HT1080 (cell line): ENCODE measurements around the gene DGKB. TPM values are rescaled to one million over a fixed set of nuclear protein-coding genes. Genes with fewer than 3 reads are reported as not detected.

Experiments
- DNase-seq: peaks from one replicate; pipeline ENCODE4 v3.0.0-alpha.2; 2015; ENCODE audit warnings: low read depth
- total RNA-seq: library from RNA; depleted of rRNA; stranded (reverse); fragments of >200 nt; shearing (Covaris generic); gene quantifications from 2 replicates; pipeline ENCODE4 v1.2.3, GENCODE V29; 2014

Gene DGKB
- total RNA-seq, 1 experiment from 2014 or later = not detected

- no peak for DNase-seq
These were observed 211.5 kb downstream of the DGKB start for GRCh38 chr7:14691034-14691433.

DNA sequence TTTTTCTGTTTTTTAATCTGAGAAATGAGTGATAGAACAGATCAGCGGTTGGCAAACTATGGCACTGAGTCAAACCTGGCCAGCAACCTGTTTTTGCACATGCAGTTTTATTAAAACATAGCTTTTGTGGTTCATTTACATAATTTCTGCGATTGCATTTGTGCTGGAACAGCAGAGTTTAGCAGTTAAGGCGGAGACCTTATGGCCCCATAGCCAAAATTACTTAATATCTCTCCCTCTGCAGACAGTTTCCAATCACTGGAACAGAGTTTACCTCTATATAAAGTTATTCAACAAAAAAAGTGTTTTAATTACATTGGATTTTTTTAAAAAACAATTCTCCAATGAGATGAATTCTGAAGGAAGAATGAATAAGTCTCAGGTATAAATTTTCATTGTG, 212.1 kb downstream of the DGKB start:
- no peak for DNase-seq

DNA sequence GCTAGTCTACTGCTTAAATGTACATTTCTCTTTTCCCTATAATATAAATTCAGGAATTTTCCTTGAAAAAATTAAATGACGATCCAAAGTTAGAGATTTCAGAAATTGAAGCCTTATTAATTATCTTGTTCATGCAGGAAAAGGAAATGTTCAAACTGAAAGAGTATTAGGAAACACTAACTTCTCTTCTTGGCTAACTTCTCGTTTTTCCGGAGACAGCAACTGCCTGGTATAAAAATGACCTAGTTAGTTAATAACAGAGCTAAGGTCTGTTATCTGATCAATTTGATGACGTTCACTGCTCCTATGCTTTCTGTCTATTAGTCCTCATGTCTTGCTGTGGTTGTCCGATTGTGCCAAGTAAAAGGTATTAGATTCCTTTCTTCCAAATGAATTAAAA, 212.5 kb downstream of the DGKB start:
- DNase-seq = no peak

- DNase-seq = no peak
These were observed 214.3 kb downstream of the DGKB start for GRCh38 chr7:14688208-14688607.

GRCh38 chr7:14687777-14688176, 214.8 kb downstream of the DGKB start:
- no peak for DNase-seq

DNA sequence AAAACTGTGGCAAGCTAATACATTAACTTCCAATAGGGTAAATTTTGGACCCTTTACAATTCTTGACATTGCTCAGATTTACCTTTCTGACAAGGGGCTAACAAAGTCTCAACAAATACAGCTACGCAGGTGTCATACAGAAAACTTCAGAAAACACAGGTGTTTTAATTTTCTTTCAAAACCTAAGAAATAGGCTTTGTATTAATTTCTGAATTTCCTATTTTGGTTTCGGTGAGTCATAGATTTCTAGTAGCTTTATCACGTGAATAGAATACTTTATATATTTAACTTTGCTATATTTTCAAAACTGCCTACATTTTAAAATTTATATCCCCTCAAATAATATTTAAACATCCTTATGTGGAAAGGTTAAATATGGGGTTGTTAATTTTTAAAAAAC, 215.3 kb downstream of the DGKB start:
- no peak for DNase-seq

GRCh38 chr7:14685167-14685566, 217.4 kb downstream of the DGKB start:
- DNase-seq = no peak

DNA sequence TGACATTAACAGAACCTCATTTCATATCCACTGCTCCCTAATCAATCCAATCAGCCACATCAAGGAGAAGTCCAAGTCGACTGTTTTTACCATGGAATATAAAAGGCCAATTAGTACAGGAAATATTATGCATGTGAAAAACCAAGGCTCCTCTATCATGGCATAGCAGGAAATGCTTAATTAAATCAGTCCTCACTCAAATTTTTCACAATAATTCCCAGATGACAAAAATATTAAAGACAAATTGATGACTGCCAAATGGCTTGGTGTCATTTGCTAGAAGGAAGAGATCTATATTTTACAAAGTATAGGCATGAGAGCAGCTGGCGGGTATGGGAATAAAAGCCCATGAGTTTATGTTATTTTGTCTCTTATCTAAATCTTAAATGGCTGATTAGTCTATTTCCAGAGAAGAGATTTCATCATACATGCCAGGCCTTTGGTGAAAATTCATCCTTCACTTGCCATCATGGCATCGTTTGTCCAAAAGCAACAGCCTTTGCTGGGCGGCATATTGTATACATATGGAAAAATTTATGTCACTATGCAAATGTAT, 219.6 kb downstream of the DGKB start:
- no peak for DNase-seq

- no peak for DNase-seq
These were observed 225.7 kb downstream of the DGKB start for GRCh38 chr7:14676896-14677295.

GRCh38 chr7:14673202-14673601, 229.3 kb downstream of the DGKB start:
- no peak for DNase-seq

DNA sequence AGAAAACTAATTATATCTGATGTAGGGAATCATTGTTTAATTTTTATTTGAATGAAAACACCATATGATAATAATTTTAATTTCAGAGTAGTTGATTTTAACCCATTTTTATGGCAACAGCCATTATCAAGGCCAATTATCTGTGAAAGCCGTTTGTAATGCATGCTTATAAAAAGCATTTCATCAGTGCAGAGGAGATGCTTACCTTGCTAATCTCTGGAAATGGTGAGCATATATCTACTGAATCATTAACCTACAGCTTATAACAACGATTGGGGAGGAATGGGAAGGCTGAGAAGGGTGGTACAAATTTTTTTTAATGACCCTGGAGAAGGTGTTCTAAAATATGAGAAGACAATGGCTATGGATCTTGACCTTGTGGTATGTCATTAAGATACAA, 235.6 kb downstream of the DGKB start:
- DNase-seq = no peak

GRCh38 chr7:14666304-14666703, 236.2 kb downstream of the DGKB start:
- DNase-seq = no peak

GRCh38 chr7:14639801-14640200, 262.8 kb downstream of the DGKB start:
- DNase-seq = no peak

- DNase-seq = no peak
These were observed 263.2 kb downstream of the DGKB start for GRCh38 chr7:14639329-14639728.

DNA sequence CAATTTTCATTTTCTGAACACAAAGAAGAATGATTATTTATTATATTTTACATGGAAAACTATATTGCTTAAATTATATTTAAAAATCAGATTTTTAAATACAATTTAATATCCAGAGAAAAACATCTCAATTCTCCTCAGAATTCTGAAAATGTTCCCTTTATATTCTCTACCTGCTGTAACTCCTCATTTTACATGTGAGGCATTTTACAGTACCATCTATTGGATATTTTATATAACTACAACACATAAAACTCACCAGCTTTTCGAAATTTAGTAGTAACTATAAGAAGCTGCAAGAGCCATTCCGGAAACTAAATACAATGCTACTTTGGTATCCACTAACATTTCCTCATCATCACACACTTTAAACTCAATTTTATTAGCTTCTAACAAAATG, 264.6 kb downstream of the DGKB start:
- DNase-seq = no peak

DNA sequence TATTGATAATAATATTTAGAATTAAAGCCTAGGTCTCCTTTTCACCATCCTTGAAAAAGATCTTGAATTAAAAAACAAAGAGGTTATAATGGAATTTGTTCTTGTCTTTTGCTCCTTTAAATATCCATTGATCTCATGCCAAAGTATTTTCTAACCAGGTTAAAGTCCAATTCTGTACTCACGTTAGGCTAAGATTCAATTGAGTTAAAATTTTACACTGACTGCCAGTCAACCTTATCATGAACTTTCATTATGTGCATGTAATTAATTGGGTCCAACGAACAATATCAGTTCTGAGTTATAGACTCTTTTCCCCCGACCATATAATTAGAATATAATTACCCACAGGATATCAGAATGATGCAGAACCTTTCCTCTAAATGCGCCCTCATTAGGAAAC, 266.6 kb downstream of the DGKB start:
- no peak for DNase-seq

GRCh38 chr7:14630048-14630447, 272.5 kb downstream of the DGKB start:
- DNase-seq = no peak

GRCh38 chr7:14628516-14628915, 274.0 kb downstream of the DGKB start:
- no peak for DNase-seq

- no peak for DNase-seq
These were observed 276.5 kb downstream of the DGKB start for GRCh38 chr7:14626076-14626475.

GRCh38 chr7:14622559-14622958, 280.0 kb downstream of the DGKB start:
- DNase-seq = no peak

DNA sequence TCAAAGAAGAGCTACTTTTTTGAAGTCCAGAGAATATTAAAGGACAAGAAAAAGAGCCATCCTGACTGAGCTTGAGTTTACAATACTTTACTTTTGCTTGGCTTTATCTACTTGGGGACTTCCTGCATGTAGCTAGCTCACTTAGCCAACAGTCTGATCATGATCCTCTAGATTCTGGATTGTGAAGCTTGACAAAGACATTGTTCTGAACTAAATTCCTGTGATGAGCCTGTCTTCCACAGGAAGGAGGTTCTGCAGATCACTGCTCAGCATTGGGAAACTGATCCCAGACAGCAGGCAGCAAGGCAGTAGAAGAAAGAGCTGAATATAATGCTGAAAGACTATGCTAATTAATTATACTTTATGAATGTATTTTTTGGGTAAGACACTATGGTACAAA, 296.4 kb downstream of the DGKB start:
- peak; percentile 15 for DNase-seq

DNA sequence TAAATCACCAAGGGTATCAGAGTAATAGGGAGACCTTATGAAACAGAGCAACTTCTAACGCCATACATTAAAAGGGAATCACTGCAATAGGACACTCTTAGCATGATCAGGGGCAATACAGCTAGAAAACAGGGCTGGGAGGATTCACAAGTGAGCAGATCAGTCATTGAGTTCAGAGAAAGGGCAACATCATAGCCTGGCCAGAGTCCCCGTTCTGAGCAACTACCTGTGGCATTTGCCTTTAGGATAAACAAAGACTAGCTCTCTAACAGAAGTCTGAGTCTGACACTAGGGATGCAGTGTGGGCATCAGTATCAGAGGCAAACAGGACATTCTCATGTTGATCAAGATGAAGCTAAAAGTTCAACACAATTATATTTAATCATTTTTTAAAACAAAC, 297.9 kb downstream of the DGKB start:
- peak; percentile 22 for DNase-seq

DNA sequence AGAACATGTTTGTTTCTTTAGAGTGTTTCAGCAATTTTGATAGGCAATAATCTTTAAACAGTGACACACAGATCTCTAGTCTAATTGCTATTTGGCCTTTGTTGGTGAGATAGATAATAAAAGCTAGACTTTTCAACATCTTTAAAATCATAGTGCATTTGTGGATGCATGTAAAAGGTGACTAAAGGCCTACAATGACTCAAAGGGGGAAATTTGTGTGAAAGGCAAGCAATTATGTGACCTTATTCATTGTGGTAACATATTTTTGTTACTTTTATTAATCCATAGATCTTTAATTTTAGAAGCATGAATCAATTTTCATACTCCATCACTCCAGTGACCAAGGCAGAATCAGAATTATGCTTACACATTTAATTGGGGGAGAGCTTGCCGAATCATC, 299.7 kb downstream of the DGKB start:
- DNase-seq = no peak

- no peak for DNase-seq
These were observed 301.7 kb downstream of the DGKB start for GRCh38 chr7:14600766-14601367.
